ENCODE measurements around the gene CNPY1. TPM values are rescaled to one million over a fixed set of nuclear protein-coding genes. Genes with fewer than 3 reads are reported as not detected.

The CNPY1 gene
- total and polyA plus RNA-seq, 2 experiments from 2014 or later: not detected

- Histone ChIP-seq H3K9ac (no peak overlapping the region), H3K27me3 (replicated peaks; ENCODE audit: insufficient read depth) (no peaks in the 10 kb centered on the region), H3K36me3 (ENCODE audit: low read depth) (no peaks in the 10 kb centered on the region), H3K4me3 (no peak overlapping the region), H3K4me1 (ENCODE audit: insufficient read depth) (no peaks in the 10 kb centered on the region), H4K20me1 (ENCODE audit: insufficient read depth) (no peaks in the 10 kb centered on the region), H3F3A (ENCODE audit: insufficient read depth) (no peaks in the 10 kb centered on the region), H3K4me2 (ENCODE audit: unreplicated experiment) (no peak overlapping the region), H3K9me3 (ENCODE audit: low read depth) (no peaks in the 10 kb centered on the region), H3K79me2 (ENCODE audit: insufficient read depth) (no peaks in the 10 kb centered on the region), H3K9me2 (ENCODE audit: insufficient read depth) (no peaks in the 10 kb centered on the region), H2AFZ (no peak overlapping the region), H3K27ac (no peak overlapping the region)
- WGBS, 2 experiments (ENCODE audit: low coverage in 1 of 2, low lambda C conversion rate in 2 of 2, missing lambda C conversion rate in 2 of 2): 62 to 66% methylated on average over 23 of the region's 23 CpGs
- TF ChIP-seq EZH2 (IDR thresholded peaks at IDR 0.05; ENCODE audit: insufficient read depth, poor library complexity, severe bottlenecking) (no peak), EZH2phosphoT487 (IDR thresholded peaks at IDR 0.05; ENCODE audit: insufficient read depth, low read depth) (no peak)
- in situ Hi-C loops (cut with MboI): no loop called here
- no peak for DNase-seq
Observed at GRCh38 chr7:155484483-155485399, 61.6 kb downstream of the CNPY1 start.

- no peak overlapping the region for H3K4me2 ChIP-seq (ENCODE audit: unreplicated experiment)
- no peaks in the 10 kb centered on the region for H3K36me3 ChIP-seq (ENCODE audit: low read depth)
- H3K27me3 ChIP-seq (replicated peaks; ENCODE audit: insufficient read depth): no peaks in the 10 kb centered on the region
- H3K79me2 ChIP-seq (ENCODE audit: insufficient read depth): no peaks in the 10 kb centered on the region
- TF ChIP-seq EZH2 (IDR thresholded peaks at IDR 0.05; ENCODE audit: insufficient read depth, poor library complexity, severe bottlenecking): no peak
- no peak for TF ChIP-seq EZH2phosphoT487 (IDR thresholded peaks at IDR 0.05; ENCODE audit: insufficient read depth, low read depth)
- no peaks in the 10 kb centered on the region for H3F3A ChIP-seq (ENCODE audit: insufficient read depth)
- no peak for DNase-seq
- no peaks in the 10 kb centered on the region for H3K4me1 ChIP-seq (ENCODE audit: insufficient read depth)
- no peak overlapping the region for H2AFZ ChIP-seq
- no peak overlapping the region for H3K4me3 ChIP-seq
- no peaks in the 10 kb centered on the region for H3K9me3 ChIP-seq (ENCODE audit: low read depth)
- no peaks in the 10 kb centered on the region for H4K20me1 ChIP-seq (ENCODE audit: insufficient read depth)
- WGBS, 2 experiments (ENCODE audit: low coverage in 1 of 2, low lambda C conversion rate in 2 of 2, missing lambda C conversion rate in 2 of 2): 59 to 65% methylated on average over 16 of the region's 16 CpGs
- no peak overlapping the region for H3K27ac ChIP-seq
- in situ Hi-C loops (cut with MboI): no loop called here
- no peaks in the 10 kb centered on the region for H3K9me2 ChIP-seq (ENCODE audit: insufficient read depth)
- no peak overlapping the region for H3K9ac ChIP-seq
Observed at GRCh38 chr7:155483868-155484325, 62.5 kb downstream of the CNPY1 start.

GRCh38 chr7:155483245-155483644 is 63.1 kb downstream of the CNPY1 start:
- Histone ChIP-seq H3K27ac (no peak overlapping the region), H3K36me3 (ENCODE audit: low read depth) (no peaks in the 10 kb centered on the region), H3K9me3 (ENCODE audit: low read depth) (no peaks in the 10 kb centered on the region), H3F3A (ENCODE audit: insufficient read depth) (no peaks in the 10 kb centered on the region), H3K9me2 (ENCODE audit: insufficient read depth) (no peaks in the 10 kb centered on the region), H3K9ac (no peak overlapping the region), H3K4me2 (ENCODE audit: unreplicated experiment) (no peak overlapping the region), H3K27me3 (replicated peaks; ENCODE audit: insufficient read depth) (no peaks in the 10 kb centered on the region), H3K4me3 (no peak overlapping the region), H2AFZ (no peak overlapping the region), H4K20me1 (ENCODE audit: insufficient read depth) (no peaks in the 10 kb centered on the region), H3K79me2 (ENCODE audit: insufficient read depth) (no peaks in the 10 kb centered on the region), H3K4me1 (ENCODE audit: insufficient read depth) (no peaks in the 10 kb centered on the region)
- in situ Hi-C loops (cut with MboI): no loop called here
- WGBS, 2 experiments (ENCODE audit: low coverage in 1 of 2, low lambda C conversion rate in 2 of 2, missing lambda C conversion rate in 2 of 2): 33 to 35% methylated on average over 13 of the region's 13 CpGs
- no peak for TF ChIP-seq EZH2 (IDR thresholded peaks at IDR 0.05; ENCODE audit: insufficient read depth, poor library complexity, severe bottlenecking)
- TF ChIP-seq EZH2phosphoT487 (IDR thresholded peaks at IDR 0.05; ENCODE audit: insufficient read depth, low read depth): no peak
- no peak for DNase-seq

- no peak overlapping the region for H3K27ac ChIP-seq
- in situ Hi-C loops (cut with MboI): no loop called here
- no peak overlapping the region for H3K4me2 ChIP-seq (ENCODE audit: unreplicated experiment)
- WGBS, 2 experiments (ENCODE audit: low coverage in 1 of 2, low lambda C conversion rate in 2 of 2, missing lambda C conversion rate in 2 of 2): 52 to 54% methylated on average over 17 of the region's 17 CpGs
- H3K9me2 ChIP-seq (ENCODE audit: insufficient read depth): no peaks in the 10 kb centered on the region
- H3K36me3 ChIP-seq (ENCODE audit: low read depth): no peaks in the 10 kb centered on the region
- no peak overlapping the region for H2AFZ ChIP-seq
- H3K9me3 ChIP-seq (ENCODE audit: low read depth): no peaks in the 10 kb centered on the region
- peaks cover 5% of the 10 kb centered on the region; the same call in 1 of the 2 replicates for H3K27me3 ChIP-seq (replicated peaks; ENCODE audit: insufficient read depth)
- no peaks in the 10 kb centered on the region for H4K20me1 ChIP-seq (ENCODE audit: insufficient read depth)
- TF ChIP-seq EZH2phosphoT487 (IDR thresholded peaks at IDR 0.05; ENCODE audit: insufficient read depth, low read depth) (no peak), EZH2 (IDR thresholded peaks at IDR 0.05; ENCODE audit: insufficient read depth, poor library complexity, severe bottlenecking) (no peak)
- no peaks in the 10 kb centered on the region for H3K79me2 ChIP-seq (ENCODE audit: insufficient read depth)
- H3K4me1 ChIP-seq (ENCODE audit: insufficient read depth): no peaks in the 10 kb centered on the region
- no peak overlapping the region for H3K9ac ChIP-seq
- no peak for DNase-seq
- no peaks in the 10 kb centered on the region for H3F3A ChIP-seq (ENCODE audit: insufficient read depth)
- H3K4me3 ChIP-seq: no peak overlapping the region
Observed at GRCh38 chr7:155482511-155483183, 63.7 kb downstream of the CNPY1 start.
